ENCODE measurements around the gene CHST9.

The CHST9 gene

DNA sequence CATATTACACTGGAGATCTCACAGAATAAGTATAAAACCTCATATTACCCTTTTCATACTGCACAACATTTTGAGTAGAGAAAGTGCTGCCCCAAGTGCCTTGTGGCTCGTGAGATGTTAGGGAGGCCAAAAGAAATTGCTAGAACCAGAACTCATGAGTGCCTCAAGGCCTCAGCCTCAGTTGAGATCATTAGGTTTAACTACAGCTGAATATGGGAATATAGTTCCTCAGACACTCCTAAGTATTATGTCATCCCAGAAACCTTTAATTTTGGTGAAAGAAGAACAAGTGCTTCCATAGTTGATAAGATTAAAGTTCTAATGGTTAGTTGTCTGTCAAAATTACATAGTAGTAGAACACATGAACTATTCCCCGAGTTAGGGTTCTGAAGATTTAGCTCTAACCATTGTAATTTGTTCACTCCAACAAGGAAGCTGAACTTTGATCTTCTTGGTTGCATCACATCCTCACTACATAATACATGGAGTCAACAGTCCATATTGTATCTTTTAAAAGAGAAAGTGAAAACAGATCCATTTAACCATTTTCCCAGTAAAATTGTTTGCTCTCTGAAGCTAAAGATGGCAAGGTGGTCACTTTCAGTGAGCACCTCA lies 310.0 kb downstream of the CHST9 start:
- TF ChIP-seq, protein P1, sequence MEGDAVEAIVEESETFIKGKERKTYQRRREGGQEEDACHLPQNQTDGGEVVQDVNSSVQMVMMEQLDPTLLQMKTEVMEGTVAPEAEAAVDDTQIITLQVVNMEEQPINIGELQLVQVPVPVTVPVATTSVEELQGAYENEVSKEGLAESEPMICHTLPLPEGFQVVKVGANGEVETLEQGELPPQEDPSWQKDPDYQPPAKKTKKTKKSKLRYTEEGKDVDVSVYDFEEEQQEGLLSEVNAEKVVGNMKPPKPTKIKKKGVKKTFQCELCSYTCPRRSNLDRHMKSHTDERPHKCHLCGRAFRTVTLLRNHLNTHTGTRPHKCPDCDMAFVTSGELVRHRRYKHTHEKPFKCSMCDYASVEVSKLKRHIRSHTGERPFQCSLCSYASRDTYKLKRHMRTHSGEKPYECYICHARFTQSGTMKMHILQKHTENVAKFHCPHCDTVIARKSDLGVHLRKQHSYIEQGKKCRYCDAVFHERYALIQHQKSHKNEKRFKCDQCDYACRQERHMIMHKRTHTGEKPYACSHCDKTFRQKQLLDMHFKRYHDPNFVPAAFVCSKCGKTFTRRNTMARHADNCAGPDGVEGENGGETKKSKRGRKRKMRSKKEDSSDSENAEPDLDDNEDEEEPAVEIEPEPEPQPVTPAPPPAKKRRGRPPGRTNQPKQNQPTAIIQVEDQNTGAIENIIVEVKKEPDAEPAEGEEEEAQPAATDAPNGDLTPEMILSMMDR (conservative IDR thresholded peaks at IDR 0.05; ENCODE audit: low read depth, low read length): no peak
- no peak overlapping the region for H3K4me3 ChIP-seq (ENCODE audit: low read depth, low read length)
- no peak for DNase-seq (ENCODE audit: low read depth)

DNA sequence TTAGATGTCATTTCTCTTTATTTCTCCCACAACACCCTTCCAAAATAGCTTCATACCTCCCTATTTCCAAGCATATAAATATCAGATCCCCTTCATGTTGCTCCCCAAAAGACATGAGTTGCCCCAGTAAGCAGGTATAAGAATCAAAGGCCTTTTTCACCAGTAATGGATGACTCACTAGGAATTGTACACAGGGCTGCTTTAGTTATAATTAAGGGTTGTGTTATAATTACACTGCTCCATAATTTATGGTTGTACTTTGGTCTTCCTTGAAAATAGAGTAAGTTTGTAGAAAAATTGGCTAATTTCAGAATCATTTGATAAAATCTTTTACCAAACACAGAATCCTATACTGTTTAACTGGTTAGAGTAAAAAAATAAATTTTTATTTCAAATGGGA lies 310.8 kb downstream of the CHST9 start:
- no peak overlapping the region for H3K4me3 ChIP-seq (ENCODE audit: low read depth, low read length)
- TF ChIP-seq, protein P1 (conservative IDR thresholded peaks at IDR 0.05; ENCODE audit: low read depth, low read length): no peak
- DNase-seq (ENCODE audit: low read depth): no peak

GRCh38 chr18:26869640-26870039 lies 315.5 kb downstream of the CHST9 start:
- no peak overlapping the region for H3K4me3 ChIP-seq (ENCODE audit: low read depth, low read length)
- TF ChIP-seq, protein P1 (conservative IDR thresholded peaks at IDR 0.05; ENCODE audit: low read depth, low read length): no peak

DNA sequence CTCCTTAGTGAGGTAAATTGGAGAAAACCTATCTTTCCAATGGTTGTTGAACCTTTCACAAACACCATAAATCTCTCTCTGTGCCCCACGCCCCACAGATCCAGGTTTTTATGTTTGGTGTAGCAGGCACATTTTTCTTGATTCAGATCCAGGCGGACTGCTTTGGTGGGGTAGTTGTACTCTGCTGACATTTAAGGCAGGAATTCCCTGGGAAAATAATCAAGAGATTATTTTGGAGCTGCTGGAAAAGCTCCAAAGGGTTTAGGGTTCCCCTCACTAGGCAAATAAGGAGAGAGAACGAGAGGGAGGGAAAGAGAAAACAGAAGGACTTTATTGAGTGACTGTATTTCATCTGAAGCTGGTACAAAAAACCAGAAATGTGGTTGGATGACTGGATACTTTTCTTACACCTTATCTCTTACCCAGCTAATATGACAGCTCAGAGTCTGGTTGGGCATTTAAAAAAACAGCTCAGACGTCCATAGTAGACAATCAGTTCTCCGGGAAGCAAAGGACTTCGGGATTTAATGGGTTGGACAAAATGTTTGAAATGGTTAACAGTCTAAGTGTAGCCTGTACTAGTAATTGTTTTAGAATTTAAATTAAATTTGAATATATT lies 316.0 kb downstream of the CHST9 start:
- TF ChIP-seq, protein P1 (conservative IDR thresholded peaks at IDR 0.05; ENCODE audit: low read depth, low read length): no peak
- H3K4me3 ChIP-seq (ENCODE audit: low read depth, low read length): no peak overlapping the region
- no peak for DNase-seq (ENCODE audit: low read depth)

More at GRCh38 chr18:26869640-26870039, 315.5 kb downstream of the CHST9 start:
- DNase-seq (ENCODE audit: low read depth): no peak

- TF ChIP-seq, protein P1 (conservative IDR thresholded peaks at IDR 0.05; ENCODE audit: low read depth, low read length): no peak
- DNase-seq (ENCODE audit: low read depth): no peak
- no peak overlapping the region for H3K4me3 ChIP-seq (ENCODE audit: low read depth, low read length)
These were observed 317.6 kb downstream of the CHST9 start for GRCh38 chr18:26867471-26867870.

DNA sequence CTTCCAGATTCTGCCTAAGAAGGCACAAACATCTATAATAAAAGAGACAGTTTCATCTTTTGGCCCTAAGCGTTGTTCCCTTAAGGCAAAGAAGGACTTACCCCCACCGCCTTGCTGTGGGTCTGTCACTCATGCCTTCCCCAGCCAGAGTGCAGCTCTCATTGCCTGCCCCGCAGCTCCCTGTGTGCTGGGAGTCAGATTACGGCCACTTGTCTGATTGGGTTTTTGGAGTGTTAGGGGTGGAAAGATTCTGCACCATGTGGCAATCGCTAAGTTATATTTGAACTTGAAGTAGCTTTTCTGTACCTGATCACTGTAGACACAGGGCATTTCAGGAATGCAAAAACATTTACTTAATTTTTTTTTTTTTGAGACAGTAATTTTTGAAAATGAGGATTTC lies 319.6 kb downstream of the CHST9 start, which contains the start of gene AQP4:
Gene AQP4 (minus strand): TSS at position 151 of the 400 bp plus-strand sequence. CDS start 18 bp downstream, at position 133.
- TF ChIP-seq, protein P1 (conservative IDR thresholded peaks at IDR 0.05; ENCODE audit: low read depth, low read length): no peak
- DNase-seq (ENCODE audit: low read depth): no peak
- no peak within 1 kb of the TSS for H3K4me3 ChIP-seq (ENCODE audit: low read depth, low read length)

- TF ChIP-seq, protein P1 (conservative IDR thresholded peaks at IDR 0.05; ENCODE audit: low read depth, low read length): no peak
- H3K4me3 ChIP-seq (ENCODE audit: low read depth, low read length): no peak overlapping the region
These were observed 320.4 kb downstream of the CHST9 start for GRCh38 chr18:26864658-26865057.

More at GRCh38 chr18:26864658-26865057, 320.4 kb downstream of the CHST9 start:
- DNase-seq (ENCODE audit: low read depth): no peak

All from choroid plexus epithelial cell (primary cell).